ENCODE data around the gene CACNA2D3. TPM values are rescaled to one million over a fixed set of nuclear protein-coding genes. Genes with fewer than 3 reads are reported as not detected.

The CACNA2D3 gene
- polyA plus RNA-seq, 3 donors: 8.3 to 21.5 (median 10.4) TPM

DNA sequence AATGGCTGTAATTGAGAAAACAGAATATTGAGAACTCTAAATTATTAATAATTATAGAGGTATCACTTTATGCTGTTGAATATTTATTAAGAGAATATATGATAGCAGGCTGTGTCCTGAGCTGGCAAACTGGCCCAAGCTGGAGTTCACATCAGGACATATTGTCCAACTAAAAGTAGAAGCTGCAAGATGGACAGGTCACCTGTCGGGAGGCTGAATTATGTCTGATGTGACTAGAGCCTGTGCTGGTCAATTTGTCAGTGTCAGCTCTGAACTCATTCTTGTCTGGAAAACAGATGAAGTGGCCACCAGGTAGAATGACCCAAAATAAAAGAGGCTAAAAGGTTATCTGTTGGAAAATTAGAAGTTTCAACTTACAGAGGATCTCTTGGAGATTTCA is 413.3 kb downstream of the CACNA2D3 start:
- no peak overlapping the region for H3K4me3 Mint-ChIP-seq
- TF ChIP-seq, protein P1, sequence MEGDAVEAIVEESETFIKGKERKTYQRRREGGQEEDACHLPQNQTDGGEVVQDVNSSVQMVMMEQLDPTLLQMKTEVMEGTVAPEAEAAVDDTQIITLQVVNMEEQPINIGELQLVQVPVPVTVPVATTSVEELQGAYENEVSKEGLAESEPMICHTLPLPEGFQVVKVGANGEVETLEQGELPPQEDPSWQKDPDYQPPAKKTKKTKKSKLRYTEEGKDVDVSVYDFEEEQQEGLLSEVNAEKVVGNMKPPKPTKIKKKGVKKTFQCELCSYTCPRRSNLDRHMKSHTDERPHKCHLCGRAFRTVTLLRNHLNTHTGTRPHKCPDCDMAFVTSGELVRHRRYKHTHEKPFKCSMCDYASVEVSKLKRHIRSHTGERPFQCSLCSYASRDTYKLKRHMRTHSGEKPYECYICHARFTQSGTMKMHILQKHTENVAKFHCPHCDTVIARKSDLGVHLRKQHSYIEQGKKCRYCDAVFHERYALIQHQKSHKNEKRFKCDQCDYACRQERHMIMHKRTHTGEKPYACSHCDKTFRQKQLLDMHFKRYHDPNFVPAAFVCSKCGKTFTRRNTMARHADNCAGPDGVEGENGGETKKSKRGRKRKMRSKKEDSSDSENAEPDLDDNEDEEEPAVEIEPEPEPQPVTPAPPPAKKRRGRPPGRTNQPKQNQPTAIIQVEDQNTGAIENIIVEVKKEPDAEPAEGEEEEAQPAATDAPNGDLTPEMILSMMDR (IDR thresholded peaks at IDR 0.05): no peak
- H3K27me3 Mint-ChIP-seq (ENCODE audit: low read depth in 3 of 3): peaks cover 0 to 3% (median 2%) of the 10 kb centered on the region in 3 donors
- Histone ChIP-seq H4K20me1 (ENCODE audit: insufficient read depth, low read length) (no peaks in the 10 kb centered on the region), H3K4me1 (ENCODE audit: control insufficient read depth in 1 of 2, insufficient read depth in 2 of 2, low read length in 2 of 2) (no peaks in the 10 kb centered on the region), H3K27ac (ENCODE audit: low read depth in 1 of 2, low read length in 2 of 2) (no peak overlapping the region), H3K9ac (ENCODE audit: insufficient read depth, low read length, poor library complexity, severe bottlenecking) (no peak overlapping the region), H2AFZ (ENCODE audit: insufficient read depth, low read depth, low read length, poor library complexity, severe bottlenecking) (no peak overlapping the region), H3K4me3 (replicated peaks in 1 of 3; ENCODE audit: low read depth in 2 of 3, low read length in 3 of 3) (no peak overlapping the region), H3K79me2 (ENCODE audit: insufficient read depth, low read length) (no peaks in the 10 kb centered on the region), H3K27me3 (ENCODE audit: control insufficient read depth in 2 of 2, insufficient read depth in 2 of 2, low read length in 2 of 2) (no peaks in the 10 kb centered on the region), H3K4me2 (replicated peaks; ENCODE audit: extremely low read depth, low read length, poor library complexity, severe bottlenecking) (no peak overlapping the region), H3K9me3 (replicated peaks in 1 of 2; ENCODE audit: control insufficient read depth in 1 of 2, insufficient read depth in 1 of 2, low read length in 2 of 2) (no peaks in the 10 kb centered on the region), H3K36me3 (replicated peaks in 1 of 2; ENCODE audit: control insufficient read depth in 1 of 2, insufficient read depth in 2 of 2, low read length in 2 of 2) (no peaks in the 10 kb centered on the region)
- H3K4me1 Mint-ChIP-seq: no peaks in the 10 kb centered on the region
- 78% methylated on average over 1 of the region's 1 CpG for WGBS (ENCODE audit: insufficient coverage)
- peaks cover 0 to 3% (median 0%) of the 10 kb centered on the region in 7 donors for H3K9me3 Mint-ChIP-seq
- no peak for DNase-seq
- no peaks in the 10 kb centered on the region for H3K36me3 Mint-ChIP-seq
- intact Hi-C loops (cut with micrococcal nuclease): no loop called here
- no peak overlapping the region for H3K27ac Mint-ChIP-seq

DNA sequence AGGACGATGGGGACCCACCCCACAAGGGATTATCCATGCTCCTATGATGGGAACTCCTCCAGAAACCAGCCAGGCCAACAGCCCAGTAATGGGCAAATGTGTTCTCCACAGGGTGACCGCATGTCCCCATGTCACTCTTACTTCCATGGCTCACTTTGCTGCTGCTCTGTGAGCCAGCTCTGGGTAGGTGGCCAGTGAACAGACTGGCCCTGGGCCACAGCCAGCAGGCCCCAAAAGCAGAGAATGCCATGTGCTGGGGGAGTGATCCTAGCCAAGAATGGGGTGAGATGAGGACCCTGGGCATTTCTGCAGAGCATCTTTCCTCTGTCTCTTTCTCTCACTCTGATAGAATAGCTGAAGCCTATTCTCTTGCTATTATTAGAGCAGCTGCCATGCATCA is 414.1 kb downstream of the CACNA2D3 start:
- TF ChIP-seq, protein P1 (IDR thresholded peaks at IDR 0.05): no peak
- Histone ChIP-seq H4K20me1 (ENCODE audit: insufficient read depth, low read length) (no peaks in the 10 kb centered on the region), H3K27ac (ENCODE audit: low read depth in 1 of 2, low read length in 2 of 2) (no peak overlapping the region), H3K79me2 (ENCODE audit: insufficient read depth, low read length) (no peaks in the 10 kb centered on the region), H3K36me3 (replicated peaks in 1 of 2; ENCODE audit: control insufficient read depth in 1 of 2, insufficient read depth in 2 of 2, low read length in 2 of 2) (no peaks in the 10 kb centered on the region), H2AFZ (ENCODE audit: insufficient read depth, low read depth, low read length, poor library complexity, severe bottlenecking) (no peak overlapping the region), H3K9me3 (replicated peaks in 1 of 2; ENCODE audit: control insufficient read depth in 1 of 2, insufficient read depth in 1 of 2, low read length in 2 of 2) (no peaks in the 10 kb centered on the region), H3K4me2 (replicated peaks; ENCODE audit: extremely low read depth, low read length, poor library complexity, severe bottlenecking) (no peak overlapping the region), H3K4me3 (replicated peaks in 1 of 3; ENCODE audit: low read depth in 2 of 3, low read length in 3 of 3) (no peak overlapping the region), H3K4me1 (ENCODE audit: control insufficient read depth in 1 of 2, insufficient read depth in 2 of 2, low read length in 2 of 2) (no peaks in the 10 kb centered on the region), H3K9ac (ENCODE audit: insufficient read depth, low read length, poor library complexity, severe bottlenecking) (no peak overlapping the region), H3K27me3 (ENCODE audit: control insufficient read depth in 2 of 2, insufficient read depth in 2 of 2, low read length in 2 of 2) (no peaks in the 10 kb centered on the region)
- H3K4me1 Mint-ChIP-seq: no peaks in the 10 kb centered on the region
- no peak for DNase-seq
- H3K36me3 Mint-ChIP-seq: no peaks in the 10 kb centered on the region
- H3K9me3 Mint-ChIP-seq: peaks cover 0 to 3% (median 0%) of the 10 kb centered on the region in 7 donors
- no peak overlapping the region for H3K27ac Mint-ChIP-seq
- 73% methylated on average over 2 of the region's 2 CpGs for WGBS (ENCODE audit: insufficient coverage)
- H3K27me3 Mint-ChIP-seq (ENCODE audit: low read depth in 3 of 3): peaks cover 0 to 3% (median under 1%) of the 10 kb centered on the region in 3 donors
- intact Hi-C loops (cut with micrococcal nuclease): no loop called here
- no peak overlapping the region for H3K4me3 Mint-ChIP-seq

All from CD14-positive monocyte (primary cell).